PC-9 (cell line): ENCODE results near the gene PLPPR1. TPM values are rescaled to one million over a fixed set of nuclear protein-coding genes. Genes with fewer than 3 reads are reported as not detected.

Source experiments
- BruUV-seq: library from RNA; stranded (reverse); fragments of 400-500 nt; replicated peaks from 2 replicates; lab custom pipeline; 2021; lab: Mats Ljungman, UMichigan
- CTCF ChIA-PET: fragments of 300-600 bp; sonication (Branson Sonifier 250); formaldehyde crosslinking; loops from one replicate; lab custom pipeline; 2022; ENCODE audit warnings: antibody characterized with exemption; lab: Charles Lee
- POLR2A ChIA-PET: fragments of 300-600 bp; sonication (Branson Sonifier 250); formaldehyde crosslinking; loops from one replicate; lab custom pipeline; 2022; ENCODE audit warnings: antibody characterized with exemption; ENCODE audit not compliant: unreplicated experiment; lab: Charles Lee
- DNase-seq, 2 experiments: peaks; one replicate each; pipeline versions ENCODE4 v3.0.0 to v3.0.0-alpha.2; 2015 to 2022; ENCODE audit warnings: mixed read lengths in 1 of 2
- H2AFZ ChIP-seq: fragments of 200-600 bp; sonication (generic); 2 replicates; pipeline ENCODE4 v1.8.1; 2017; ENCODE audit warnings: antibody characterized with exemption
- H3F3A ChIP-seq: fragments of 200-600 bp; sonication (generic); 2 replicates; pipeline ENCODE4 v1.8.1; 2017; ENCODE audit warnings: antibody characterized with exemption, mild to moderate bottlenecking, low read depth; ENCODE audit not compliant: insufficient read depth
- H3K27ac ChIP-seq: fragments of 200-600 bp; sonication (generic); 2 replicates; pipeline ENCODE4 v1.6.1; 2016; ENCODE audit warnings: mixed run types
- H3K27me3 ChIP-seq: fragments of 200-600 bp; sonication (generic); 2 replicates; pipeline ENCODE4 v1.6.1; 2016; ENCODE audit warnings: low read depth, mixed run types; ENCODE audit not compliant: insufficient read depth
- H3K36me3 ChIP-seq: fragments of 200-600 bp; sonication (generic); 2 replicates; pipeline ENCODE4 v1.6.1; 2016; ENCODE audit warnings: low read depth, mixed run types
- H3K4me1 ChIP-seq: fragments of 200-600 bp; sonication (generic); replicated peaks from 2 replicates; pipeline ENCODE4 v1.6.1; 2016; ENCODE audit warnings: mixed run types; ENCODE audit not compliant: insufficient read depth
- H3K4me2 ChIP-seq: fragments of 200-600 bp; sonication (generic); 2 replicates; pipeline ENCODE4 v1.6.1; 2017; ENCODE audit warnings: mixed run types
- H3K4me3 ChIP-seq: fragments of 200-600 bp; sonication (generic); 2 replicates; pipeline ENCODE4 v1.6.1; 2016; ENCODE audit warnings: mixed run types
- H3K79me2 ChIP-seq: fragments of 200-600 bp; sonication (generic); 2 replicates; pipeline ENCODE4 v1.6.1; 2017; ENCODE audit warnings: low read depth, mixed run types
- H3K9me2 ChIP-seq: fragments of 200-600 bp; sonication (generic); 2 replicates; pipeline ENCODE4 v1.8.1; 2017; ENCODE audit warnings: mild to moderate bottlenecking; ENCODE audit not compliant: insufficient read depth
- H3K9me3 ChIP-seq: fragments of 200-600 bp; sonication (generic); 2 replicates; pipeline ENCODE4 v1.8.1; 2016; ENCODE audit warnings: low read depth; ENCODE audit not compliant: insufficient read depth
- H4K20me1 ChIP-seq: fragments of 200-600 bp; sonication (generic); 2 replicates; pipeline ENCODE4 v1.8.1; 2017; ENCODE audit not compliant: insufficient read depth
- CTCF ChIP-seq: fragments of 200-600 bp; sonication (generic); conservative IDR thresholded peaks from 2 replicates; pipeline ENCODE4 v1.6.1; 2017; ENCODE audit warnings: mixed run types, antibody characterized with exemption, mild to moderate bottlenecking, moderate library complexity
- EZH2 ChIP-seq: fragments of 200-600 bp; sonication (generic); IDR thresholded peaks from 2 replicates; pipeline ENCODE4 v1.8.0; 2017; ENCODE audit warnings: antibody characterized with exemption, low read depth
- intact Hi-C: fragments of 100-400 bp; cut with micrococcal nuclease; formaldehyde crosslinking; loops from one replicate; pipeline ENCODE4 v1.10.0; 2022; ENCODE audit not compliant: unreplicated experiment
- total RNA-seq: library from RNA; stranded (reverse); gene quantifications from 2 replicates; pipeline ENCODE4 v1.2.3, GENCODE V29; 2021

PLPPR1 gene
- total RNA-seq, 1 experiment from 2014 or later, result not detected

GRCh38 chr9:101094686-101095085 lies 66.2 kb downstream of the PLPPR1 start:
- intact Hi-C loops, result no loop called here
- no TSS peak for BruUV-seq
- H3K4me2 ChIP-seq, result no peak overlapping the region
- H3F3A ChIP-seq, result no peaks in the 10 kb centered on the region
- no peaks in the 10 kb centered on the region for H3K9me3 ChIP-seq
- H3K4me1 ChIP-seq, result no peaks in the 10 kb centered on the region
- H3K9me2 ChIP-seq, result no peaks in the 10 kb centered on the region
- DNase-seq, result no peak
- TF ChIP-seq EZH2, result no peak
- TF ChIP-seq CTCF, result no peak
- ChIA-PET POLR2A (no interaction called here), CTCF (interaction anchor here (0.6 kb wide), 1 partner anchor 493 kb away, joined by 4 read pairs; no protein-coding TSS in a partner anchor)
- H2AFZ ChIP-seq, result no peak overlapping the region
- no peaks in the 10 kb centered on the region for H3K27me3 ChIP-seq
- no peak overlapping the region for H3K27ac ChIP-seq
- H3K79me2 ChIP-seq, result no peaks in the 10 kb centered on the region
- no peaks in the 10 kb centered on the region for H4K20me1 ChIP-seq
- H3K36me3 ChIP-seq, result no peaks in the 10 kb centered on the region
- no peak overlapping the region for H3K4me3 ChIP-seq

- Histone ChIP-seq H3K27me3 (no peaks in the 10 kb centered on the region), H3K36me3 (no peaks in the 10 kb centered on the region), H3K27ac (no peak overlapping the region), H3K79me2 (no peaks in the 10 kb centered on the region), H3K4me3 (no peak overlapping the region), H3K9me3 (no peaks in the 10 kb centered on the region), H3F3A (no peaks in the 10 kb centered on the region), H3K4me2 (no peak overlapping the region), H3K9me2 (no peaks in the 10 kb centered on the region), H3K4me1 (no peaks in the 10 kb centered on the region), H4K20me1 (no peaks in the 10 kb centered on the region), H2AFZ (no peak overlapping the region)
- no peak for DNase-seq
- intact Hi-C loops, result no loop called here
- ChIA-PET POLR2A (no interaction called here), CTCF (no interaction called here)
- no TSS peak for BruUV-seq
- TF ChIP-seq EZH2 (no peak), CTCF (no peak)
Measured at GRCh38 chr9:101097210-101097609, 68.7 kb downstream of the PLPPR1 start.

- H3K36me3 ChIP-seq, result no peaks in the 10 kb centered on the region
- no peak overlapping the region for H3K4me2 ChIP-seq
- no peaks in the 10 kb centered on the region for H3K4me1 ChIP-seq
- no peaks in the 10 kb centered on the region for H3F3A ChIP-seq
- no peak for TF ChIP-seq CTCF
- no peak for TF ChIP-seq EZH2
- H3K4me3 ChIP-seq, result no peak overlapping the region
- intact Hi-C loops, result no loop called here
- no peaks in the 10 kb centered on the region for H3K79me2 ChIP-seq
- H3K9me2 ChIP-seq, result no peaks in the 10 kb centered on the region
- CTCF ChIA-PET, result no interaction called here
- H2AFZ ChIP-seq, result no peak overlapping the region
- H3K9me3 ChIP-seq, result no peaks in the 10 kb centered on the region
- no peaks in the 10 kb centered on the region for H4K20me1 ChIP-seq
- POLR2A ChIA-PET, result no interaction called here
- no TSS peak for BruUV-seq
- H3K27ac ChIP-seq, result no peak overlapping the region
- H3K27me3 ChIP-seq, result no peaks in the 10 kb centered on the region
- no peak for DNase-seq
Measured at GRCh38 chr9:101098392-101098791, 69.9 kb downstream of the PLPPR1 start.
